NCI-H1105 treated with DMSO at 0.1 percent for 48 hours (cell line): ENCODE data around the gene SH3BP2.

ENCODE experiments used
- DNase-seq: peaks from one replicate; lab custom pipeline; 2025; lab: John Stamatoyannopoulos, UW

SH3BP2 gene

DNA sequence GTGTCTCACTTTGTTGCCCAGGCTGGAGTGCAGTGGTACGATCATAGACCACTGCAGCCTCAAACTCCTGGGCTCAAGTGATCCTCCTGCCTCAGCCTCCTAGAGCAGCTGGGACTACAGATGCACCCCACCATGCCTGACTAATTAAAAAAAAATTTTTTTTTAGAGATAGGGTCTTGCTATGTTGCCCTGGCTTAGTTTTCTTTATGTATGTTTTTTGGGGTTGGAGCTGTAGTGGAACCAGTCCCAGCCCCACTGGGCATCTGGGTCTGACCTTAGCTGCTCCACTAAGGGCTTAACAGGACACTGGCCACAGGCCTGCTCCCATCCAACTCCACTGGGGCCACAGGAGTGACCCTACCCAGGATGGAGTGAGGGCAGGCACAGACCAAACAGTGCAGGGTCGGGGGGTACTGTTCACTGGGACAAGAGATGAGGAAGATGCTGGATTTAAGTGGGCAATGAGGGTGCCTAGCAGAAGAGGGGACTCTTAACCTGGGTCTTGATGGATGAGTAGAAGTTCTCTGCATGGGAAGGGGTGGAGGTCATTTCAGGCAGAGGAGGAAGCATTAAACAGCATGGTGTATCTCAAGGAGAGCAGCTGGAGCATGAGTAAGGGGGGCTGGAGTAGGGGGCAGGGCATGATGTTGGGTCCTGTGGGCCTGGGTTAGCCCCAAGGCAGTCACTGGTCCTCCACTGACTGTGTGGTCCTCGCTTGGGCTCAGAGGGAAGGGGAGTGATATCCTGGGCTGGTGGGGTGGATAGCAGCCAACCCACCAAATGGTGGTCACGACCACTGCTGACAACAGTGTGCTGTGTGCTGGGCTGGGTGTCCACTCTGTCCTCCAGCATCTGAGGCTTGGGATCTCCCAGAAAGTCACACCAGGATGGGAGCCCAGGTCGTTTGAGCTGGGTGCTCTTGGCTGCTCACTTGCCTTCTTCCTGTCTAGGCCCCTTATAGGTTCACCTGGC lies 26.6 kb downstream of the SH3BP2 start:
- DNase-seq, result no peak

DNA sequence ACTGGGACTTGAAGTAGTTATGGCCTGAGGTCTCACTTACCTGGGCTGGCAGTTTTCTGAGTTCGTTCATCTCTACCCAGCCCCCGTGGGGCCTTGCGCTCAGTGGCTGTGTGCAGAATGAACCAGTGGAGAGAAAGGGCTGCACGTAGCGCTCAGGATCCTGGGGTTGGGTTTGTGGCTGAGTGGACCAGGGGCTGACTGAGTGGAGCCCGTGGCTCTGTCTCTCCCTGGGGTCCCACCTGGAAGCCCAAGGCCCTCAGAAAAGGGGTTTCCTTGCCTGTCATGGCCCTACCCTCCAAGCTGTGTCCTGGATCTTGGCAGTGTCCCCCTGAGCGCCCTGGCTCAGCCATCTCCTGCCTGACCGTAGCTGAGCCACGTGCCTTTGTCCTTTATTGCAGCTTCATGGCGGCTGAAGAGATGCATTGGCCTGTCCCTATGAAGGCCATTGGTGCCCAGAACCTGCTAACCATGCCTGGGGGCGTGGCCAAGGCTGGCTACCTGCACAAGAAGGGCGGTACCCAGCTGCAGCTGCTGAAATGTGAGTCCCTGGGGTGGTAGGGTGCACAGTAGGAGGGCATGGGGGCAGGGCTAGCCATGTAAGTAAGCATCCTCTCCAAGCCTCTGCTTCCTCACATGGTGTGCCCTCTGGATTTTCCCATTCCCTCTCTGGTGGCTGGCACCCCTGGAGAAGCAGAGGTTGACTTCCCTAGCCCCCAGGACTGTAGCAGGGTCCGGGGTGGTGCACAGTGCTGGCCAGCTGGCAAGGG lies 27.5 kb downstream of the SH3BP2 start:
- DNase-seq, result no peak

DNA sequence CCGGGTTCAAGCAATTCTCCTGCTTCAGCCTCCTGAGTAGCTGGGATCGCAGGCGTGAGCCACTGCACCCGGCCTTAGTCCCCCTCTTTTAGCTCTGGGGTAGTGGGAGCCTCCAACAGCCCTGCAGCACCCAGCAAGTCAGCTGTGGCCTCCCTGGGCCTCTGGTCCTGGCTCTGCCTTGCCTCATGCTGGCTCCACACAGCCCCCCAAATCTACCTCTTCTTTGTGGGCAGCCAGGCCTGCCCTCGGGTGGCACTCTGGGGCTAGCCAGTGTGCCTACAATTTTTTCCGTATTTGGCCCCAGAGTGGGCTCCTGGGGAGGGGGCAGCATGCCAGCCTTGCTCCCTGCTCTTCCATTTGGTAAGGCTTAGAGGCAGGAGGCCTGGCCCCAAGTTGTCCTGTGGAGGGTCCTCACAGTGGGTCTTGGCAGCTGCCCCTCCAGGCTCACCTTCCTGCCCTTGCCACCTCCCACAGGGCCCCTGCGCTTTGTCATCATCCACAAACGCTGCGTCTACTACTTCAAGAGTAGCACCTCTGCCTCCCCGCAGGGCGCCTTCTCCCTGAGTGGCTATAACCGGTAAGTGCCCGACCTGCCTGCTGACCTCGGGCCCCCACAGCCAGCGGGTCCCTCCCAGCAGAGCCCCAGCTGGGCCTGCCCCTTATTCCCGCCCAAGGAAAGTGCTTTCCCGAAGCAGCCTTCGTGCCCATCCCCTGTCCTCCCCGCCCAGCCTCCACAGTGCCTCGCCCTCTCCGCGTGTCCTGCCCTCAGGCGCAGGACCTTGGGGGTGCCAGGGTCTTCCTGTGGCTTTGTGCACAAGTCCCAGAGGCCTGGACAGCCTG lies 29.8 kb downstream of the SH3BP2 start:
- DNase-seq, result no peak

DNA sequence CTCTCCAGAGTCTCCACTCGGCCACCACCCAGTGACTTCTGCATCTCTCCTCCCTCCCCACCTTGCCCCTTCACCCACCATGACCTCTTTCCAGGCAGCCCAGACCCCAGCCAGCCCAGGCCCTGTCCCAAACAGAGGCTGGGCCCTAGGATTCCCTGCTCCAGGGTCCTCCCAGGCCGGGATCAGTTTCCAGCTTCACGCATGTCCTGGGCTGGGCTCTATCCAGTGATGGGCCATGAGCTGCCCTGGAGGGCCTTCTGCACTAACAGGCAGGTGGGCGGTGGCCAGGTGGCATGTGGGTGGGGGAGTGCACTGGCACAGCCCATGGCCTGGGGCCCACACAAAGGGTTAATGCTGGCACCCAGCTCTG lies 30.4 kb downstream of the SH3BP2 start:
- no peak for DNase-seq

DNA sequence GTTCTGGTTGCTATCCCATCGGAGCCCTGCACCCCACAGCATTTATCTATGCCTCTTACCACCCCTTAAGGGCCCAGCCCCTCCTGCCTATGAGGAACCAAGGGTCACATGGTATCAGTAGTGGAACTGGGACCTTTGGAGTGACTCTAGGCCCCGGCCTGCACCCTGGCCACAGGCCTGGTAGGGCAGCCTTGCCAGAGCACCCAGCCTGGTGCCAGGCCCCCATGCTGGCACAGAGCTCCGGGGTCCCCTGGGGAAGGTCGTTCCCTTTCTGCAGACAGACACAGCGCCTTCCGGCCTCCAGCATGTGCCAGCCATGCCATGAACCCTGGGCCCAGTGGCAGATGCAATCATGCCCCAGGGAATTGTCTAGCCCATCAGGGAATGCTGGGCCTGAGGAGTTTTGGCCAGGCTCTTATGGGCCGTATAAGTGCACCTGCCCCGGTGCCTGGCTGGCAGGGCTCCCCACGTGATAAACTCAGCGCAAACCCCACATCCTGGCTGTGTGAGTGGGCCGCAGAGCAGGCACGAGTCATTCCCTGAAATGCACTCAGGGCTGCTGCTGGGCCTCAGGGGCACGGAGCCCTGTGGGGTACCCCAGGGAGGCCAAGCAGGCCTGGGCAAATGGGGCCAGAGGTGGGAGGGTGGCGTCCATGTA lies 30.9 kb downstream of the SH3BP2 start:
- DNase-seq, result no peak

DNA sequence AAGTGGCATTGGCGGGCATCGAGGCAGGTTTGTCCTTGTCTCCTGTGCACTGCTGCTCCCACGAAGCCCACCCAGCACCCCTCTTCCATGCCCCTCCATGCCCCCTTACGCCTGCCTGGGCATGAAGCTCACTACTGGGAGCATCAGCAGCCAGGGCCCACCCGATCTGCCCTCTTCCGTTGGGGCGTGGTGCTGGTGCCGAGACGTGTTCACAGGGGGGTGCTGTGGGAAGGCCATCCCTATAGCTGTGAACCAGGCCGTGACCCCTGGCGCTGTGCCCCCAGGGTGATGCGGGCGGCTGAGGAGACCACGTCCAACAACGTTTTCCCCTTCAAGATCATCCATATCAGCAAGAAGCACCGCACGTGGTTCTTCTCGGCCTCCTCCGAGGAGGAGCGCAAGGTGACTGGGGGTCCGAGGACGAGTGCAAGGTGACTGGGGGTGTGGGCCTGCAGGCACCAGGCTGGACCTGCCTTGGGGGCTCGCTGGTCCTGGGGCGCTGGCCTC lies 31.5 kb downstream of the SH3BP2 start:
- no peak for DNase-seq

DNA sequence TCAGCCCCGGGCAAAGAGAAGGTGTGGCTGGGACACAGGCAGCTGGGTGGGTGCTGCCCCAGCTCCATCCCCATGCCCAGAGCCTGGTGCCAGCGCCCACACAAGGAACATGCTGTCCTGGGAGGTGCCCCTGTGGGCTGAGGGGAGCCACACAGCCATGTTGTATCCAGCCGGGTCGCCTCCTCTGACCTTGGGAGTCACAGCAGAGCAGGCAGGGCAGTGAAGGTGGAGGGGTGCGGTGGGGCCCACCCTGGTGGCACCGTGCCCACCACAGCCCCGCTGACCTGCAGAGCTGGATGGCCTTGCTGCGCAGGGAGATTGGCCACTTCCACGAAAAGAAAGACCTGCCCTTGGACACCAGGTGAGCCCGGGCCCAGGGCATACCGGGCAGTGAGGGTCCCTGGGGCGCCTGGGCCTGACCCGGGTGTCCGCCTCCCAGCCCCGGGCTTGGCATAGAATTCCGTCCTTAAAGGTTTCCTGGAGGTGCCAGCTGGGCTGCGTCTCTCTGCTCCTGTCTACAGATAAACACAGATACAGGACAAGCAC lies 32.0 kb downstream of the SH3BP2 start:
- no peak for DNase-seq

DNA sequence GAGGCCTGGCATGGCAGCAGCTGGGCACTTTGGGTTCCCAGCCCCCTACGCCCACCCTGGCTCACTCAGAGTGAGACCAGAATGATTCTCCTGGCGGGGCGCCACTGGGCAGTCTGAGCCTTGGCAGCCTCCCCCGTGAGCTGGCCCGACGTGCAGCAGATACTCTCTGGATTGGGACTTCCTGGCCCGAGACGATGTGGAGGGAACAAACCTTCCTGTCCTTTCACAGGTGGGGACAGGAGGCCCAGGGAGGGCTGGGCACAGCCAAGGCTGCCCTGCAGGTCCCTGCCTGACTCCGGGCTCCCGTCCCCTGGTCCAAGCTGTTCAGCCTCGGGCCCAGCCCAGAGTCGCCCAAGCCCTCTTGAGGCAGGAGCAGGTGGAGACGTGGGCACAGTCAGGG lies 32.9 kb downstream of the SH3BP2 start:
- DNase-seq, result no peak

DNA sequence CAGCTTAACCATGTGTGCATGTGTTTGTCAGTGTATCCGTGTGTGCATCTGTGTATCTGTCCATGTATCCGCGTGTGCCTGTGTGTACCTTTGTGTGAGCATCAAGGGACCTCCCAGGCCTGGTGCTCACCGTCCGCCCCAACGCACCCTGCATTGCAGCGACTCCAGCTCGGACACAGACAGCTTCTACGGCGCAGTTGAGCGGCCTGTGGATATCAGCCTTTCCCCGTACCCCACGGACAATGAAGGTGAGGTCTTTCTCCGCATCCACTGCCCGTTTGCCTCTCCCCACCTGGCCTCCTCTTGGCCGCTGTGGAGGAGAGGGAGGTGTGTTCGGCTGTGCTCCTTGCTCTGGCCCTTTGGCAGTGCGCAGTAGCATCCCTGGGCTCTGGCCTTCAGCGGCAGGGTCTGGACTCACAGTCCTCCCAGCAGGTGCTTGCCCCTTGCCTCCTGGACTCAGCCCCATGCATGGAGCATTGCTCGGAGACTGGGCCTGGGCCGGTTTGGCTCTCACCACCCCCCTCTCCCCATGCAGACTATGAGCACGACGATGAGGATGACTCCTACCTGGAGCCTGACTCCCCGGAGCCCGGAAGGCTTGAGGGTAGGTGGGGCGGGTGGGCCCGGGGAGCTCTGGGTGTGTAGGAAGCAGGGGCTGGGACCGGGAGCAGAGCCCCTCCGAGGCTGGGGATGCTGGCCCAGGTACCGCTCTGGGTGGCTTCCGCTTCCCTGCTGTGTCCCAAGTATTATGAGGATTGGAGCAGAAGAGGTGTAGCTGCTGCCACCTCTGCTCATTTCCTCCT lies 34.4 kb downstream of the SH3BP2 start:
- DNase-seq, result no peak

DNA sequence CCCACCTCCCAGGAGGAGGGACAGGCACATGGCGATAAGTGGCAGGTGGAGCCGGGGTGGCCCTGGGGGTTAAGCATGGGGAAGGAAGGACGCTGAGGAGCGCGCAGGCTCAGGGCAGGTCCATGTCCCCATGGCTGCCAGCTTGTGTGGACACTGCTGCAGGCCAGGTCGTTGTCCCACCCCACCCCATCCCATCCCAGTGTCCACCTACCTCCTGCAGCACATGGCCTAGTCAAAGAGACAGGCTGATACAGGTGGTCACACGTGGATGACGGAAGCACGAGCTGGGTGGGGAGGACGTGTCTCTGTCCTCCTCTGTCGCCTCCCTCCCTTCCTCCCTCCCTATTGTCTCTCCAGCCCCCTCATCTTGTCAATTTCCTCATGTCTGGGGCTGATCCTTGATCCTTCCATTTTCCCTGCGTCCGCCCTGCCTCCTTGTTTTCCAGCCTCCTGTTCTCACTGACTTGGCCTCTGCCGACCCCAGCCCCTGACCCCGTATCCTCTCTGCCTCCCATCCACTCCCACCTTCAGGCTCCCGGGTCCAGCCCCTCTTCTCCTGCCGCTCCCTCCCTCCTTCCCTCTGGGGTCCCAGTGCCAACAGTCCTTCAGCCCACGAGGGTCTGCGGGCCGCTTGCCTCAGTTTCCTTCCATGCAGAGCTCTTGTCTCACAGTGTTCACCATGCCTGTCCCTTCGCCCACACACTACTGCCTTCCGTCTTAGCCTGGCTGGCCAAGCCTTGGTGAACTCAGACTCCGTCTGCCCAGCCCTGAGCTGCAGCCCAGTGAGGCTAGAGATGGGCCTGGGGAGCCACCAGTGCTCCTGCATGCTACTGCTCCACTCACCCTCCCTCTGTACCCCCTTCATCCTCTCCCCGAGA lies 35.2 kb downstream of the SH3BP2 start:
- no peak for DNase-seq

DNA sequence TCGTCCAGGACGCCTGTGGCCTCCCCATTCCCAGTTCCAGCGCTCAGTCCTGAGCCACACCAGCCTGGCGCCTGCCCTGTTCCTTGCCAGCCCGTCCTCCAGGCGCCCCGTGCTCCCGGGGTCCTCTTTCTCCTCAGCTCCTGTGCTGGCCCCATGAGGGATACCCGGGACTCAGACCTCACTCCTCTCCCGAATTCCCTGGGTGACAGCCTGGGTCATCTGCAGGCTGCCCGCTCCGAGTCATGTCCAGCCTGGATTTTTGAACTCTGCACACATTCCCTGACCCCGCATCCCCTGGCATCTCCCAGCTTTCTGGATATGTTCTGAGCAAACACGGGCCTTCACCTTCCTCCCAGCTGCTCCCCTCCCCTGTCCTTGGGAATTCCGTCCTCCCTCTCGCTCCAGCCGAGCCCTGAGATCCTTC lies 35.9 kb downstream of the SH3BP2 start:
- DNase-seq, result no peak

DNA sequence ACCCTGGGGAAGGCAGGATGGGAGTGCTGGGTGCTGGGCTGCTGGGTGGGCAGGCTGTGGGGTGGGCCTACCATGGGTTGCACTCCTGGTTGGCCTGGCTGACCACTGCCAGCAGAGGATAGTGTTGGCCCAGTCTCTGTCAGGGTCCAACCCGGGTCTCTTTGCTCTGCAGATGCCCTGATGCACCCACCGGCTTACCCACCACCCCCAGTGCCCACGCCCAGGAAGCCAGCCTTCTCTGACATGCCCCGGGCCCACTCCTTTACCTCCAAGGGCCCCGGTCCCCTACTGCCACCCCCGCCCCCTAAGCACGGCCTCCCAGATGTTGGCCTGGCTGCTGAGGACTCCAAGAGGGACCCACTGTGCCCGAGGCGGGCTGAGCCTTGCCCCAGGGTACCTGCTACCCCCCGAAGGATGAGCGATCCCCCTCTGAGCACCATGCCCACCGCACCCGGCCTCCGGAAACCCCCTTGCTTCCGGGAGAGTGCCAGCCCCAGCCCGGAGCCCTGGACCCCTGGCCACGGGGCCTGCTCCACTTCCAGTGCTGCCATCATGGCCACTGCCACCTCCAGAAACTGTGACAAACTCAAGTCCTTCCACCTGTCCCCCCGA lies 36.5 kb downstream of the SH3BP2 start:
- DNase-seq, result no peak

DNA sequence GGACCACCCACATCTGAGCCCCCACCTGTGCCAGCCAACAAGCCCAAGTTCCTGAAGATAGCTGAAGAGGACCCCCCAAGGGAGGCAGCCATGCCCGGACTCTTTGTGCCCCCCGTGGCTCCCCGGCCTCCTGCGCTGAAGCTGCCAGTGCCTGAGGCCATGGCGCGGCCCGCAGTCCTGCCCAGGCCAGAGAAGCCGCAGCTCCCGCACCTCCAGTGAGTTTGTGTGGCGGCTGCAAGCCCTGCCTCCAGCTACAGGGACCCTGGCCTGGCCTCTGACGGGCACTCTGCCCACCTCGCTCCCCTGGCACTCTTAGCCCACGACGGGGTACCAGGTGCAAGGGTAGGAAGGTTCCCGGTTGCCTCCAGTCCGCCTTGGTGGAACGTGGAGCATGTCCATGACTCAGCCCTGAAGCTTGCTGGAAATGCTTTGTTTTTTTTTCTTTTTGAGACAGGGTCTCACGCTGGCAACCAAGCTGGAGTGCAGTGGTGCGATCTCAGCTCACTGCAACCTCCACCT lies 37.1 kb downstream of the SH3BP2 start:
- no peak for DNase-seq

DNA sequence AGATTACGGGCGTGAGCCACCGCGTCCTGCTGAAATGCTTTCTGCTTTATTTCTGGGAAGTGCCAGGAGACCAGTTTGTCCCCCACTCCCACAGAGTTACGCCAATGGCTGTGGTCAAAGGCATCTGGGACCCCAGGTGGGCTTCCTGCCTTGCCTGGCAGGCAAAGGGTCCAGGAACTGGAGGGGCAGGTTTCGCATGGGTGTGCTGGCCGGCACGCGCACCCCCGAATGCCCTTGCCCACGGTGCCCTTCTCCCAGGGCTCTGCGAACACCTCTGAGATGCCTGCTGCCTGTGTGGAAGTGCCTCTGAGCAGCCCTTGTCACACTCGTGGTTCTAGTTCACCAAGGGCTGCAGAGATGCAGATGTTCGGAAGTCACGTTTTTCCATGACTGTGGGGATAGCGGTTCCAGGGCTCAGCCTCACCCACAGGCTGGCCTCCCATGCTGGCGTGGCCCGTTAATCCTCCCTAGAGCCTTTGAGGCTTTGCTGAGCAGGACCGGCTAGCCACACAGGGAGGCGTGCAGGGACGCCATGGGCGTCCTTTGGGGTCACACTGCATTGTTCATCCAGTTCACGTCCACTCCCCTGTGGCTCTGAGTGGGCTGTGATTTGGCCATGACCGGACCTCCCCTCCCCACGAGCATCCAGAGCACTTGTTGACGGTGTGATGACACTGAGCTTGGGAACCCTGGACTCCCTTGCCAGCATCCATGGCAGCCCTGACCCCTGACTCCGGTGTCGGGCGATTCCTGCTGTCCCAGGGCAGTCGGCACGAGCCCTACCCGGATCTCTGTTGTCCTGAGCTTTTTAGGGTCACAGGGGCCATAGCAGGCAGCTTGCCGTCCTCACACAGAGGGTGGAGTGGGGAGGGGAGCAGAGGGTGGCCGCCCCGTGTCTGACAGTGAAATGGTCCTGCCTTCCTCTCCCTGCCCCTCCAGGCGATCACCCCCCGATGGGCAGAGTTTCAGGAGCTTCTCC lies 38.0 kb downstream of the SH3BP2 start:
- DNase-seq, result no peak

DNA sequence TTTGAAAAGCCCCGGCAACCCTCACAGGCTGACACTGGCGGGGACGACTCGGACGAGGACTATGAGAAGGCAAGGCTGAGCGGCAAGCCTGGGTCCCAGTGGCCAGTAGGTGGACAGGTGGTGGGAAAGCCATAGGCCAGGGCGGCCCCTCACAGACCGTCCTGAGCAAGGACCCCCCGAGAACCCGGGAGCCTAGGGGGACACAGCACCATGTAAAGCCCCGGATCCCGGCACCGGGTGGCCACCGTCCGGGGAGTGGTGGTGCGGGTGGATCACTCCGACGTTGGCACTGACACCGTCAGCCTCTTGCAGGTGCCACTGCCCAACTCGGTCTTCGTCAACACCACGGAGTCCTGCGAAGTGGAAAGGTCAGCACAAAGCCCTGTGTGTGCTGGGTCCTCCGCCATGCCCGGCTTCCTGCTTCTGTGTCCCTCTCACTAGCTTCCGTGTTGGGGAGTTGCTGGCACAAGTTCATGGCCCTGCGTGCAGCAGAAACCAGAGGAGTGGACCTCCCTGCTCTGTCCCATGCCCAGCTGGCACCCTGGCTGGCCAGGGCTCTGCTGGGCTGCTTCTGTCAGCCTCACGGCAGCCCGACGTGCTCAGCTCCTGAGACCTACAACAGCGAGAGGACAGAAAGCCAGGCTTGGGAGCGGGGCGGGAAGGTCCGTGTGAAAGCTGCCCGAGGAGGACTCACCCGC lies 38.9 kb downstream of the SH3BP2 start:
- DNase-seq, result no peak

DNA sequence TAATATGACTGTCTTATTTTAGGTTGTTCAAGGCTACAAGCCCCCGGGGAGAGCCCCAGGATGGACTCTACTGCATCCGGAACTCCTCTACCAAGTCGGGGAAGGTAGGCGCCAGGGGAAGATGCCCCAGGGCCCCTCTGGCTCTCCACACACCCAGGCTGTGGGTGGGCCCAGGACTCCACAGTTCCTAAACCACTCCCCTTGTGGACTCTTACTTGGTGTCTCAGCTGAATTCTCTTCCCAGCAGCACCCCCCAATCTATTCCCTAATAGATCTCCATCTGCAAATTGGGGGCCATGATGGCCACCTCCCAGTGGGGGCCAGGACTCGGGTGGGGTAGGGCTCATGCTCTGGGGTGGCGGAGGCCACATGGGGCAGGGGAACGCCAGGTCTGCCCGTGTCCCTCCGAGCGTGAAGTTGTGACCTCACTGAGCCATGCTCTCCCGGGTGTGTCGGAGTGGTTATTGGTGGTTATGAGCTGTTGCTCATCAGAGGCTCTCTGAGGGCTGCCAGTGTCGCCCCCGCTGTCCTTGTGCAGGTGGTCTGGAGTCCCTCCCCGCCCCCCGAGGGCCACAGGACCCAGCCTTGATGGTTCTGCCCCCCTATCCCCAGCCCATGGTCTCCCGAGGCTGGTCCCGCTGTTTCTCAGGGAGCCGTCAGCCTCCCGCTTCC lies 39.6 kb downstream of the SH3BP2 start:
- DNase-seq, result no peak
